Caco-2 (cell line): Measurements from ENCODE around the gene SLC22A13. TPM values are rescaled to one million over a fixed set of nuclear protein-coding genes. Genes with fewer than 3 reads are reported as not detected.

Experiments used
- BruUV-seq: library from RNA; stranded (reverse); fragments of 400-500 nt; replicated peaks from 2 replicates; lab custom pipeline; 2021; lab: Mats Ljungman, UMichigan
- CTCF ChIA-PET: fragments of 300-600 bp; sonication (Branson Sonifier 250); formaldehyde crosslinking; loops from one replicate; lab custom pipeline; 2022; ENCODE audit warnings: antibody characterized with exemption; lab: Charles Lee
- POLR2A ChIA-PET: fragments of 300-600 bp; sonication (Branson Sonifier 250); formaldehyde crosslinking; loops from one replicate; lab custom pipeline; 2022; ENCODE audit warnings: antibody characterized with exemption; lab: Charles Lee
- DNase-seq, 2 experiments: peaks; one replicate each; pipeline versions ENCODE4 v3.0.0 to v3.0.0-alpha.2; 2020 to 2022
- H3K27me3 ChIP-seq: replicated peaks from 2 replicates; pipeline ENCODE4 v1.6.0; 2011; ENCODE audit warnings: low read length; ENCODE audit not compliant: control insufficient read depth, insufficient read depth
- H3K36me3 ChIP-seq: 2 replicates; pipeline ENCODE4 v1.5.1; 2011; ENCODE audit warnings: low read length; ENCODE audit not compliant: control insufficient read depth, insufficient read depth
- H3K4me1 ChIP-seq: fragments of 250-450 bp; sonication (Bioruptor Pico); 2 replicates; pipeline ENCODE4 v1.5.1; 2020; ENCODE audit warnings: mild to moderate bottlenecking
- H3K4me3 ChIP-seq: 2 replicates; pipeline ENCODE4 v1.5.1; 2011; ENCODE audit warnings: low read depth, mild to moderate bottlenecking, control low read depth, low read length
- H3K9me3 ChIP-seq: fragments of 250-450 bp; sonication (Bioruptor Pico); 2 replicates; pipeline ENCODE4 v1.5.1; 2020; ENCODE audit warnings: mild to moderate bottlenecking, moderate library complexity
- H3K27ac Mint-ChIP-seq: one replicate; pipeline ENCODE4 v1.8.0; 2022; ENCODE audit warnings: mixed read lengths; ENCODE audit not compliant: unreplicated experiment
- H3K27me3 Mint-ChIP-seq: one replicate; pipeline ENCODE4 v1.8.0; 2022; ENCODE audit warnings: mixed read lengths; ENCODE audit not compliant: insufficient read depth, unreplicated experiment
- H3K36me3 Mint-ChIP-seq: one replicate; pipeline ENCODE4 v1.8.0; 2022; ENCODE audit warnings: mild to moderate bottlenecking, mixed read lengths; ENCODE audit not compliant: insufficient read depth, unreplicated experiment
- H3K4me1 Mint-ChIP-seq: one replicate; pipeline ENCODE4 v1.8.0; 2022; ENCODE audit warnings: low read depth, mixed read lengths; ENCODE audit not compliant: unreplicated experiment
- H3K4me3 Mint-ChIP-seq: one replicate; pipeline ENCODE4 v1.8.0; 2022; ENCODE audit warnings: mild to moderate bottlenecking, moderate library complexity, mixed read lengths; ENCODE audit not compliant: unreplicated experiment
- H3K9me3 Mint-ChIP-seq: one replicate; pipeline ENCODE4 v1.8.0; 2022; ENCODE audit warnings: mixed read lengths; ENCODE audit not compliant: unreplicated experiment
- intact Hi-C: fragments of 100-400 bp; cut with micrococcal nuclease; formaldehyde crosslinking; loops from one replicate; pipeline ENCODE4 v1.10.0; 2022; ENCODE audit not compliant: unreplicated experiment
- total RNA-seq: library from RNA; stranded (reverse); gene quantifications from 2 replicates; pipeline ENCODE4 v1.2.3, GENCODE V29; 2022
- TF ChIP-seq, protein P1 (sequence below), 2 experiments: fragments of 200-600 bp in 1 of 2; IDR thresholded peaks; 1 replicate in 1 of 2; 2 replicates in 1 of 2; pipeline versions ENCODE4 v1.5.1 to v1.8.0; 2011 to 2022; ENCODE audit warnings: antibody characterized with exemption in 1 of 2, control low read depth in 1 of 2, inconsistent platforms in 1 of 2, low read depth in 1 of 2, low read length in 1 of 2, mild to moderate bottlenecking in 1 of 2, moderate library complexity in 1 of 2; ENCODE audit not compliant: insufficient read depth in 1 of 2, severe bottlenecking in 1 of 2, unreplicated experiment in 1 of 2

SLC22A13 gene
- total RNA-seq, 1 experiment from 2014 or later = 0.36 TPM

DNA sequence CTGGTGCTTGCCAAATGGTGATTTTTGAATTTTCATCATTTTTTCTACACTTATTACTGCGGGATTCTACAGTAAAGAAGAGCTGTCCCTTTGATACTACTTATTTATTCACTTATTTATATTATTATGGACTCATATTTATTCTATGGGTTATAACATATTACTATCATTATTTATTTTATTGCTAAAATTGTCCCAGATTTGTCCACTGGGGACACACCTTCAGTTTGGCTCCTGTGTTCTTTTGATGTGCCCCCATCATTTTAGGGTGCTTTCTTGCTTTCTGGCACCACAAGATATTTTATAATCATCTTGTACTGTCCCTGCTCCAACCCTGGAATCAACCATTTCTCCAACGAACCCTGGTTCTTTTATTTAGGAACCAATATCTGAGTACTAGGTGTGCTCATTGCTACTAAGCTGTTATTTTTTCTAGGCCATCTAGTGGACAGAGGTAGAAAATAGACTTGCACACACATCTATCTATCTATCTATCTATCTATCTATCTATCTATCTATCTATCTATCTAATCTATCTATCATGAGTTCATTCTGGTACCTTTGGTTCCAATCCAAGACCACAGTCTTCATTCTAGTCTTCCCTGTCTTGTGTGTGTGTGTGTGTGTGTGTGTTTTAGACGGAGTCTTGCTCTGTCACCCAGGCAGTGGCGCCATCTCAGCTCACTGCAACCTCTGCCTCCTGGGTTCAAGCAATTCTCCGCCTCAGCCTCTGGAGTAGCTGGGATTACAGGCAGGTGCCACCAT lies 32.5 kb downstream of the SLC22A13 start:
- H3K4me1 ChIP-seq = no peaks in the 10 kb centered on the region
- intact Hi-C loops = loop anchor here (1.0 kb wide), 1 partner anchor 180 kb away; no protein-coding TSS in a partner anchor
- Mint-ChIP-seq H3K27me3 (peaks cover 4% of the 10 kb centered on the region), H3K36me3 (no peaks in the 10 kb centered on the region), H3K27ac (no peak overlapping the region), H3K9me3 (peaks cover 1% of the 10 kb centered on the region), H3K4me1 (no peaks in the 10 kb centered on the region), H3K4me3 (no peak overlapping the region)
- no TSS peak for BruUV-seq
- no peaks in the 10 kb centered on the region for H3K36me3 ChIP-seq
- DNase-seq = no peak
- H3K4me3 ChIP-seq = no peak overlapping the region
- CTCF ChIA-PET = interaction anchor here (0.5 to 1.5 kb wide), 5 partner anchors 19 to 158 kb away, joined by 3 to 5 read pairs (median 4); partner anchors contain the start of gene XYLB
- POLR2A ChIA-PET = no interaction called here
- TF ChIP-seq, protein P1, sequence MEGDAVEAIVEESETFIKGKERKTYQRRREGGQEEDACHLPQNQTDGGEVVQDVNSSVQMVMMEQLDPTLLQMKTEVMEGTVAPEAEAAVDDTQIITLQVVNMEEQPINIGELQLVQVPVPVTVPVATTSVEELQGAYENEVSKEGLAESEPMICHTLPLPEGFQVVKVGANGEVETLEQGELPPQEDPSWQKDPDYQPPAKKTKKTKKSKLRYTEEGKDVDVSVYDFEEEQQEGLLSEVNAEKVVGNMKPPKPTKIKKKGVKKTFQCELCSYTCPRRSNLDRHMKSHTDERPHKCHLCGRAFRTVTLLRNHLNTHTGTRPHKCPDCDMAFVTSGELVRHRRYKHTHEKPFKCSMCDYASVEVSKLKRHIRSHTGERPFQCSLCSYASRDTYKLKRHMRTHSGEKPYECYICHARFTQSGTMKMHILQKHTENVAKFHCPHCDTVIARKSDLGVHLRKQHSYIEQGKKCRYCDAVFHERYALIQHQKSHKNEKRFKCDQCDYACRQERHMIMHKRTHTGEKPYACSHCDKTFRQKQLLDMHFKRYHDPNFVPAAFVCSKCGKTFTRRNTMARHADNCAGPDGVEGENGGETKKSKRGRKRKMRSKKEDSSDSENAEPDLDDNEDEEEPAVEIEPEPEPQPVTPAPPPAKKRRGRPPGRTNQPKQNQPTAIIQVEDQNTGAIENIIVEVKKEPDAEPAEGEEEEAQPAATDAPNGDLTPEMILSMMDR (IDR thresholded peaks at IDR 0.05; ENCODE audit: insufficient read depth in 1 of 2, low read depth in 1 of 2, low read length in 1 of 2, severe bottlenecking in 1 of 2, unreplicated experiment in 1 of 2) = peak; percentile 44 to 58
- no peaks in the 10 kb centered on the region for H3K9me3 ChIP-seq
- no peaks in the 10 kb centered on the region for H3K27me3 ChIP-seq

DNA sequence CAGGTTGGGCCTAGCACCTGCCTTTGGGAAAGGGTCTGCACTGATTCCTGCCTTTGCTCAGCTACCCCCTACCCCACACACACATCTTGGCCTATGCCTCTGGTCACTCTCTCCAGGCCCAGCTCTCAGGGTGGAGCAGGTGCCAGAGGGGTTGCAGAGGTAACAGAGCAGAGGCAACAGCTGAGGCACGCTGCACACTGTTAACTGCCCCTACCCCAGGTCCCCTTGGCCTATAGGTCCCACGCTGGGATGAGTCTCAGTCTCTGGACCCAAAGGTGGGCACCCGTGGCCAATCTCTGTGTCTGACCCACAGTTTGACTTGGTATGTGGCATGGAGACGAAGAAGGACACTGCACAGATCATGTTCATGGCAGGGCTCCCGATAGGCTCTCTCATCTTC lies 41.3 kb downstream of the SLC22A13 start:
- Mint-ChIP-seq H3K4me3 (no peak overlapping the region), H3K9me3 (peaks cover 8% of the 10 kb centered on the region), H3K4me1 (no peaks in the 10 kb centered on the region), H3K27me3 (peaks cover 18% of the 10 kb centered on the region), H3K27ac (no peak overlapping the region), H3K36me3 (no peaks in the 10 kb centered on the region)
- Histone ChIP-seq H3K4me3 (no peak overlapping the region), H3K27me3 (no peaks in the 10 kb centered on the region; the same call in 1 of the 2 replicates), H3K4me1 (no peaks in the 10 kb centered on the region), H3K9me3 (no peaks in the 10 kb centered on the region), H3K36me3 (no peaks in the 10 kb centered on the region)
- TF ChIP-seq, protein P1 (IDR thresholded peaks at IDR 0.05; ENCODE audit: insufficient read depth in 1 of 2, low read depth in 1 of 2, low read length in 1 of 2, severe bottlenecking in 1 of 2, unreplicated experiment in 1 of 2) = no peak
- BruUV-seq = no TSS peak
- no peak for DNase-seq
- POLR2A ChIA-PET = no interaction called here
- intact Hi-C loops = no loop called here
- CTCF ChIA-PET = no interaction called here

DNA sequence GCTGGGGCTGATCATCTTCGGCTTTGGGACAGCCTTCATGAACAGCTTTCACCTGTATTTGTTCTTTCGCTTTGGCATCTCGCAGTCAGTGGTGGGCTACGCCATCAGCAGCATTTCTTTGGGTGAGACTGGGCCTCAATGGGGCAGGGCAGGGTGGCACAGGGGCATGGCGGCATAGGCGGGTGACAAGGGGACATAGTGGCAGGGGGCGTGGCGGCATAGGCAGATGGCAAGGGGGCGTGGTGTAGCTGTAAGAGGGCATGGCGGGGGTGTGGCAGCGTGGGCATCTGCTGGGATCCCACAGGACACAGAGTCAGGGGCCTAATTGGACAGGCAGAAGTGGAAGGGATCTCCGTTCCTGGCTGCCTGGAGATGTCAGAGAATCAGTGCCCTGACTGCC lies 42.0 kb downstream of the SLC22A13 start:
- no peak for DNase-seq
- BruUV-seq = no TSS peak
- Mint-ChIP-seq H3K4me3 (no peak overlapping the region), H3K27me3 (peaks cover 18% of the 10 kb centered on the region), H3K36me3 (no peaks in the 10 kb centered on the region), H3K27ac (no peak overlapping the region), H3K9me3 (peaks cover 8% of the 10 kb centered on the region), H3K4me1 (no peaks in the 10 kb centered on the region)
- Histone ChIP-seq H3K36me3 (no peaks in the 10 kb centered on the region), H3K4me1 (no peaks in the 10 kb centered on the region), H3K4me3 (no peak overlapping the region), H3K9me3 (no peaks in the 10 kb centered on the region), H3K27me3 (no peaks in the 10 kb centered on the region; the same call in 1 of the 2 replicates)
- ChIA-PET CTCF (no interaction called here), POLR2A (no interaction called here)
- intact Hi-C loops = no loop called here
- TF ChIP-seq, protein P1 (IDR thresholded peaks at IDR 0.05; ENCODE audit: insufficient read depth in 1 of 2, low read depth in 1 of 2, low read length in 1 of 2, severe bottlenecking in 1 of 2, unreplicated experiment in 1 of 2) = no peak
